HCT116 (cell line): ENCODE data around the gene TNS3. TPM values are rescaled to one million over a fixed set of nuclear protein-coding genes. Genes with fewer than 3 reads are reported as not detected.

Source experiments
- ATAC-seq: fragments of 200-7000 bp; cut with Tn5 transposase; 2 replicates; pipeline ENCODE4 v1.9.1; 2020; ENCODE audit warnings: mild to moderate bottlenecking, moderate library complexity
- BruUV-seq: library from RNA; stranded (reverse); fragments of 400-500 nt; replicated peaks from 2 replicates; lab custom pipeline; 2021; lab: Mats Ljungman, UMichigan
- CTCF ChIA-PET: fragments of 300-600 bp; sonication (Branson Sonifier 250); formaldehyde crosslinking; loops from one replicate; lab custom pipeline; 2021; ENCODE audit warnings: antibody characterized with exemption; lab: Charles Lee
- POLR2A ChIA-PET: fragments of 300-600, 350-600 bp; sonication (Branson Sonifier 250); formaldehyde crosslinking; loops from one replicate; lab custom pipeline; 2021; ENCODE audit warnings: antibody characterized with exemption; lab: Charles Lee
- RAD21 ChIA-PET, 2 experiments: fragments of 300-600 bp; sonication (Branson Sonifier 250); formaldehyde crosslinking; loops; one replicate each; lab custom pipeline; 2023; ENCODE audit warnings: low total read pairs in 2 of 2; ENCODE audit not compliant: uncharacterized antibody in 2 of 2, unreplicated experiment in 2 of 2, low non-redundant PET in 1 of 2; lab: Charles Lee
- DNase-seq: peaks from one replicate; pipeline ENCODE4 v3.0.0-alpha.2; 2010; ENCODE audit warnings: low read depth, low spot score
- H2AFZ ChIP-seq: fragments of 200-600 bp; shearing (Covaris generic), sonication (generic); 2 replicates; pipeline ENCODE4 v1.6.1; 2017; ENCODE audit warnings: low read depth, mixed run types, mixed read lengths, antibody characterized with exemption, low read length; ENCODE audit not compliant: poor library complexity, severe bottlenecking
- H3K27ac ChIP-seq: 2 replicates; pipeline ENCODE4 v1.5.1; 2012; ENCODE audit warnings: low read depth, low read length
- H3K27me3 ChIP-seq: fragments of 200-600 bp; sonication (generic); 2 replicates; pipeline ENCODE4 v1.6.1; 2016; ENCODE audit warnings: mixed run types, low read length, mixed read lengths; ENCODE audit not compliant: insufficient read depth
- H3K36me3 ChIP-seq, 2 experiments: fragments of 200-500 bp in 1 of 2; fragments of 200-600 bp in 1 of 2; sonication (Bioruptor generic) in 1 of 2; sonication (generic) in 1 of 2; 2 replicates each; pipeline versions ENCODE4 v1.5.1 to v1.6.1; 2014 to 2016; ENCODE audit warnings: low read length in 2 of 2, inconsistent platforms in 1 of 2, mixed read lengths in 1 of 2, mixed run types in 1 of 2; ENCODE audit not compliant: insufficient read depth in 2 of 2, control insufficient read depth in 1 of 2
- H3K4me1 ChIP-seq, 2 experiments: fragments of 200-600 bp in 1 of 2; sonication (generic) in 1 of 2; 2 replicates each; pipeline versions ENCODE4 v1.5.1 to v1.6.1; 2012 to 2017; ENCODE audit warnings: low read length in 2 of 2, inconsistent platforms in 1 of 2, mild to moderate bottlenecking in 1 of 2, mixed read lengths in 1 of 2, mixed run types in 1 of 2, moderate library complexity in 1 of 2; ENCODE audit not compliant: insufficient read depth in 2 of 2, control insufficient read depth in 1 of 2
- H3K4me2 ChIP-seq: fragments of 200-600 bp; sonication (generic); 2 replicates; pipeline ENCODE4 v1.6.1; 2017; ENCODE audit warnings: mixed run types, low read length, mixed read lengths
- H3K4me3 ChIP-seq, 2 experiments: fragments of 200-600 bp in 1 of 2; sonication (generic) in 1 of 2; replicated peaks in 1 of 2; 2 replicates each; pipeline ENCODE4 v1.5.1; 2011 to 2016; ENCODE audit warnings: low read length in 2 of 2, control low read depth in 1 of 2, low read depth in 1 of 2, mild to moderate bottlenecking in 1 of 2, mixed read lengths in 1 of 2, mixed run types in 1 of 2
- H3K79me2 ChIP-seq: fragments of 200-600 bp; sonication (generic); 2 replicates; pipeline ENCODE4 v1.6.1; 2017; ENCODE audit warnings: mild to moderate bottlenecking, mixed run types, low read length, moderate library complexity, mixed read lengths; ENCODE audit not compliant: insufficient read depth
- H3K9ac ChIP-seq: fragments of 200-600 bp; sonication (generic); 2 replicates; pipeline ENCODE4 v1.6.1; 2016; ENCODE audit warnings: low read length, mixed read lengths
- H3K9me2 ChIP-seq: fragments of 200-600 bp; sonication (generic), shearing (Covaris generic); 2 replicates; pipeline ENCODE4 v1.6.1; 2017; ENCODE audit warnings: mixed run types, mild to moderate bottlenecking, moderate library complexity; ENCODE audit not compliant: insufficient read depth
- H3K9me3 ChIP-seq, 2 experiments: fragments of 200-500 bp in 1 of 2; fragments of 200-600 bp in 1 of 2; sonication (Bioruptor generic) in 1 of 2; sonication (generic) in 1 of 2; 2 replicates each; pipeline ENCODE4 v1.6.1; 2014 to 2017; ENCODE audit warnings: low read length in 2 of 2, mixed read lengths in 2 of 2, inconsistent platforms in 1 of 2, low read depth in 1 of 2, mild to moderate bottlenecking in 1 of 2, mixed run types in 1 of 2, moderate library complexity in 1 of 2; ENCODE audit not compliant: control insufficient read depth in 1 of 2, insufficient read depth in 1 of 2
- H4K20me1 ChIP-seq: fragments of 200-600 bp; sonication (generic), shearing (Covaris generic); 2 replicates; pipeline ENCODE4 v1.6.1; 2017; ENCODE audit warnings: mixed run types, mild to moderate bottlenecking, moderate library complexity; ENCODE audit not compliant: insufficient read depth
- POLR2AphosphoS5 ChIP-seq: IDR thresholded peaks from 2 replicates; pipeline ENCODE4 v1.6.1; 2011; ENCODE audit warnings: mild to moderate bottlenecking, low read depth, low read length, moderate library complexity
- REST ChIP-seq: IDR thresholded peaks from 2 replicates; pipeline ENCODE4 v1.6.1; 2012; ENCODE audit warnings: low read depth
- SP1 ChIP-seq: IDR thresholded peaks from 2 replicates; pipeline ENCODE4 v1.6.1; 2012; ENCODE audit warnings: low read depth
- YY1 ChIP-seq: IDR thresholded peaks from 2 replicates; pipeline ENCODE4 v1.6.1; 2011; ENCODE audit warnings: low read length, low read depth, moderate library complexity, mild to moderate bottlenecking; ENCODE audit not compliant: insufficient replicate concordance; ENCODE audit errors: extremely low read depth
- ZBTB33 ChIP-seq: IDR thresholded peaks from 2 replicates; pipeline ENCODE4 v1.6.1; 2011; ENCODE audit warnings: mild to moderate bottlenecking, low read length, moderate library complexity; ENCODE audit not compliant: insufficient replicate concordance; ENCODE audit errors: extremely low read depth
- intact Hi-C: fragments of 100-400 bp; cut with micrococcal nuclease; formaldehyde crosslinking; loops from 2 replicates; pipeline ENCODE4 v1.10.0; 2022
- total RNA-seq: library from RNA; stranded (reverse); gene quantifications from one replicate; pipeline ENCODE4 v1.2.1, GENCODE V29; 2021; ENCODE audit not compliant: unreplicated experiment

Gene TNS3
- total RNA-seq, 1 experiment from 2014 or later = 9.1 TPM

- Histone ChIP-seq H3K36me3 (no peaks in the 10 kb centered on the region), H3K79me2 (no peaks in the 10 kb centered on the region), H3K4me3 (no peak overlapping the region), H3K9me3 (no peaks in the 10 kb centered on the region), H3K9ac (no peak overlapping the region), H3K4me1 (peaks cover 0 to 5% of the 10 kb centered on the region in 2 experiments; a peak in 1 of 4 replicates), H3K9me2 (no peaks in the 10 kb centered on the region), H4K20me1 (no peaks in the 10 kb centered on the region), H3K27me3 (no peaks in the 10 kb centered on the region), H3K4me2 (no peak overlapping the region), H3K27ac (no peak overlapping the region), H2AFZ (no peak overlapping the region)
- ChIA-PET RAD21 (no interaction called here), CTCF (no interaction called here), POLR2A (no interaction called here)
- no TSS peak for BruUV-seq
- no peak for DNase-seq
- no peak for ATAC-seq
- intact Hi-C loops = no loop called here
- no peak for TF ChIP-seq SP1
- TF ChIP-seq POLR2AphosphoS5 = no peak
- TF ChIP-seq ZBTB33 = no peak
- no peak for TF ChIP-seq YY1
- no peak for TF ChIP-seq REST
Measured at GRCh38 chr7:47529405-47529804, 52.5 kb downstream of the TNS3 start.
